SU-DHL-6 (cell line): ENCODE results near the gene MNT.

Experiments
- CTCF ChIP-seq: fragments of 200-600 bp; sonication (generic); IDR thresholded peaks from one replicate; pipeline ENCODE4 v1.5.1; 2017; ENCODE audit warnings: antibody characterized with exemption, mild to moderate bottlenecking, low read length, moderate library complexity; ENCODE audit not compliant: insufficient read depth, poor library complexity, severe bottlenecking
- EZH2phosphoT487 ChIP-seq: fragments of 200-600 bp; sonication (generic), shearing (Covaris generic); conservative IDR thresholded peaks from 2 replicates; pipeline ENCODE4 v1.6.1; 2018; ENCODE audit warnings: mild to moderate bottlenecking, antibody characterized with exemption, low read length, moderate library complexity, mixed read lengths

- no peak for TF ChIP-seq CTCF
- TF ChIP-seq EZH2phosphoT487 = no peak
These were observed 17.2 kb downstream of the MNT start for GRCh38 chr17:2383628-2384167.
